OCI-LY3 (cell line): ENCODE measurements around the gene TBC1D4.

Source experiments
- H2AFZ ChIP-seq: fragments of 200-600, 300-600 bp; shearing (Covaris generic); 2 replicates; pipeline ENCODE4 v1.6.0; 2014; ENCODE audit warnings: antibody characterized with exemption, low read depth, low read length
- H3K27ac ChIP-seq: fragments of 200-600, 300-600 bp; sonication (generic); 2 replicates; pipeline ENCODE4 v1.5.1; 2014; ENCODE audit warnings: mild to moderate bottlenecking, low read length, moderate library complexity, mixed read lengths
- H3K27me3 ChIP-seq: fragments of 200-600, 300-600 bp; sonication (generic); 2 replicates; pipeline ENCODE4 v1.6.1; 2014; ENCODE audit warnings: low read depth, low read length, mixed read lengths
- H3K36me3 ChIP-seq: fragments of 200-600, 300-600 bp; sonication (generic); replicated peaks from 2 replicates; pipeline ENCODE3; 2014; ENCODE audit warnings: low read depth, low read length, mixed read lengths
- H3K4me1 ChIP-seq: fragments of 300-600, 200-600 bp; sonication (generic); 2 replicates; pipeline ENCODE4 v1.6.1; 2014; ENCODE audit warnings: low read length, mixed read lengths
- H3K4me2 ChIP-seq: fragments of 200-600, 300-600 bp; sonication (generic); 2 replicates; pipeline ENCODE4 v1.6.1; 2014; ENCODE audit warnings: low read length, mixed read lengths
- H3K4me3 ChIP-seq: fragments of 300-600, 200-600 bp; sonication (generic); 2 replicates; pipeline ENCODE4 v1.5.1; 2014; ENCODE audit warnings: antibody characterized with exemption, mild to moderate bottlenecking, low read length, moderate library complexity
- H3K79me2 ChIP-seq: fragments of 300-600, 200-600 bp; shearing (Covaris generic); 2 replicates; pipeline ENCODE4 v1.6.1; 2014; ENCODE audit warnings: mild to moderate bottlenecking, low read length, mixed read lengths
- H3K9ac ChIP-seq: fragments of 300-600, 200-600 bp; shearing (Covaris generic); 2 replicates; pipeline ENCODE4 v1.6.0; 2014; ENCODE audit warnings: mild to moderate bottlenecking, low read length, moderate library complexity
- H3K9me3 ChIP-seq: fragments of 200-600, 300-600 bp; shearing (Covaris generic); 2 replicates; pipeline ENCODE4 v1.6.1; 2014; ENCODE audit warnings: low read length, mixed read lengths; ENCODE audit not compliant: insufficient read depth
- H4K20me1 ChIP-seq: fragments of 200-600, 300-600 bp; sonication (generic); 2 replicates; pipeline ENCODE4 v1.6.1; 2016; ENCODE audit warnings: low read length, mixed read lengths; ENCODE audit not compliant: insufficient read depth
- CTCF ChIP-seq: fragments of 200-600, 300-600 bp; sonication (generic); IDR thresholded peaks from 2 replicates; pipeline ENCODE4 v1.5.1; 2014; ENCODE audit warnings: antibody characterized with exemption, low read length, low read depth
- EZH2phosphoT487 ChIP-seq: fragments of 200-600 bp; shearing (Covaris generic); IDR thresholded peaks from 2 replicates; pipeline ENCODE4 v1.6.1; 2018; ENCODE audit warnings: antibody characterized with exemption, mixed run types, low read depth

Gene TBC1D4

GRCh38 chr13:75414036-75414827 is 67.7 kb downstream of the TBC1D4 start:
- H3K4me1 ChIP-seq, result peaks cover 36% of the 10 kb centered on the region

GRCh38 chr13:75411924-75412537 is 69.9 kb downstream of the TBC1D4 start:
- H2AFZ ChIP-seq, result no peak overlapping the region
- no peaks in the 10 kb centered on the region for H3K9me3 ChIP-seq
- H3K27ac ChIP-seq, result no peak overlapping the region
- TF ChIP-seq EZH2phosphoT487 (no peak), CTCF (no peak)
- no peaks in the 10 kb centered on the region for H4K20me1 ChIP-seq
- peaks cover 37% of the 10 kb centered on the region for H3K4me1 ChIP-seq
- no peaks in the 10 kb centered on the region for H3K27me3 ChIP-seq
- H3K4me2 ChIP-seq, result no peak overlapping the region
- no peak overlapping the region for H3K9ac ChIP-seq
- no peak overlapping the region for H3K4me3 ChIP-seq
- H3K79me2 ChIP-seq, result no peaks in the 10 kb centered on the region
- no peaks in the 10 kb centered on the region for H3K36me3 ChIP-seq

More at GRCh38 chr13:75414036-75414827, 67.7 kb downstream of the TBC1D4 start:
- H3K36me3 ChIP-seq, result no peaks in the 10 kb centered on the region
- no peaks in the 10 kb centered on the region for H3K27me3 ChIP-seq
- no peaks in the 10 kb centered on the region for H3K79me2 ChIP-seq
- TF ChIP-seq EZH2phosphoT487 (no peak), CTCF (no peak)
- H4K20me1 ChIP-seq, result no peaks in the 10 kb centered on the region
- no peak overlapping the region for H3K27ac ChIP-seq
- no peak overlapping the region for H3K9ac ChIP-seq
- H2AFZ ChIP-seq, result no peak overlapping the region
- H3K4me3 ChIP-seq, result no peak overlapping the region
- no peak overlapping the region for H3K4me2 ChIP-seq
- no peaks in the 10 kb centered on the region for H3K9me3 ChIP-seq

GRCh38 chr13:75410207-75410606 is 71.8 kb downstream of the TBC1D4 start:
- no peak overlapping the region for H3K4me2 ChIP-seq
- no peaks in the 10 kb centered on the region for H3K36me3 ChIP-seq
- H4K20me1 ChIP-seq, result no peaks in the 10 kb centered on the region
- no peaks in the 10 kb centered on the region for H3K79me2 ChIP-seq
- no peak overlapping the region for H3K27ac ChIP-seq
- no peaks in the 10 kb centered on the region for H3K27me3 ChIP-seq
- no peak for TF ChIP-seq CTCF
- no peak for TF ChIP-seq EZH2phosphoT487
- H3K4me3 ChIP-seq, result no peak overlapping the region
- no peak overlapping the region for H3K9ac ChIP-seq
- peaks cover 19% of the 10 kb centered on the region for H3K4me1 ChIP-seq
- no peak overlapping the region for H2AFZ ChIP-seq
- H3K9me3 ChIP-seq, result no peaks in the 10 kb centered on the region

- Histone ChIP-seq H3K36me3 (no peaks in the 10 kb centered on the region), H3K4me2 (no peak overlapping the region), H2AFZ (no peak overlapping the region), H3K9me3 (no peaks in the 10 kb centered on the region), H3K27ac (no peak overlapping the region), H3K9ac (no peak overlapping the region), H4K20me1 (no peaks in the 10 kb centered on the region), H3K4me1 (peaks cover 9% of the 10 kb centered on the region), H3K4me3 (no peak overlapping the region), H3K79me2 (no peaks in the 10 kb centered on the region), H3K27me3 (no peaks in the 10 kb centered on the region)
- no peak for TF ChIP-seq EZH2phosphoT487
- no peak for TF ChIP-seq CTCF
These were observed 74.0 kb downstream of the TBC1D4 start for GRCh38 chr13:75407998-75408397.
